IgD-negative memory B cell (primary cell): ENCODE data around the gene CACNA1E. TPM values are rescaled to one million over a fixed set of nuclear protein-coding genes. Genes with fewer than 3 reads are reported as not detected.
"Not testable (repeated sequence)": the region's sequence is repeated elsewhere in the genome, so short reads cannot be mapped to it uniquely, and the experiment has no call there.

ENCODE experiments used
- H3K27ac Mint-ChIP-seq, 3 donors: one replicate each; pipeline ENCODE4 v1.8.0; 2020 to 2022; ENCODE audit warnings: mild to moderate bottlenecking in 3 of 3, mixed read lengths in 3 of 3, moderate library complexity in 1 of 3
- H3K27me3 Mint-ChIP-seq: one replicate; pipeline ENCODE4 v1.8.0; 2021; ENCODE audit warnings: mixed read lengths
- H3K36me3 Mint-ChIP-seq: one replicate; pipeline ENCODE4 v1.8.0; 2020; ENCODE audit warnings: mild to moderate bottlenecking, mixed read lengths
- H3K4me1 Mint-ChIP-seq, 3 donors: one replicate each; pipeline ENCODE4 v1.8.0; 2020 to 2022; ENCODE audit warnings: mixed read lengths in 3 of 3, mild to moderate bottlenecking in 1 of 3
- H3K4me3 Mint-ChIP-seq, 4 donors: one replicate each; pipeline ENCODE4 v1.8.0; 2020 to 2022; ENCODE audit warnings: mild to moderate bottlenecking in 4 of 4, mixed read lengths in 4 of 4, moderate library complexity in 3 of 4
- H3K9me3 Mint-ChIP-seq, 3 donors: one replicate each; pipeline ENCODE4 v1.8.0; 2020 to 2021; ENCODE audit warnings: mixed read lengths in 3 of 3, mild to moderate bottlenecking in 1 of 3
- polyA plus RNA-seq: library from polyadenylated mRNA; unstranded; fragments of 300-500 nt; fragmentation: Illumina TruSeq; gene quantifications from one replicate; pipeline ENCODE4 v1.2.3, GENCODE V29; 2021

The CACNA1E gene
- polyA plus RNA-seq, 1 donor from 2014 or later = 0.16 TPM

- no peak overlapping the region for H3K4me3 Mint-ChIP-seq
- peaks cover 0 to under 1% (median 0%) of the 10 kb centered on the region in 3 donors for H3K9me3 Mint-ChIP-seq
- peaks cover 2% of the 10 kb centered on the region for H3K27me3 Mint-ChIP-seq
- no peaks in the 10 kb centered on the region for H3K4me1 Mint-ChIP-seq
- no peaks in the 10 kb centered on the region for H3K36me3 Mint-ChIP-seq
- no peak overlapping the region for H3K27ac Mint-ChIP-seq
Observed at GRCh38 chr1:181803421-181803820, 320.1 kb downstream of the CACNA1E start.

- no peaks in the 10 kb centered on the region for H3K4me1 Mint-ChIP-seq
- no peak overlapping the region for H3K4me3 Mint-ChIP-seq
- no peaks in the 10 kb centered on the region for H3K9me3 Mint-ChIP-seq
- no peaks in the 10 kb centered on the region for H3K36me3 Mint-ChIP-seq
- H3K27ac Mint-ChIP-seq = no peak overlapping the region
- peaks cover 4% of the 10 kb centered on the region for H3K27me3 Mint-ChIP-seq
Observed at GRCh38 chr1:181804989-181805388, 321.7 kb downstream of the CACNA1E start.

- Mint-ChIP-seq H3K4me3 (no peak overlapping the region), H3K9me3 (no peaks in the 10 kb centered on the region), H3K27ac (no peak overlapping the region), H3K4me1 (no peaks in the 10 kb centered on the region), H3K27me3 (peaks cover 4% of the 10 kb centered on the region), H3K36me3 (no peaks in the 10 kb centered on the region)
Observed at GRCh38 chr1:181806746-181807145, 323.4 kb downstream of the CACNA1E start.

GRCh38 chr1:181807251-181807650 is 323.9 kb downstream of the CACNA1E start:
- no peaks in the 10 kb centered on the region for H3K9me3 Mint-ChIP-seq
- no peaks in the 10 kb centered on the region for H3K36me3 Mint-ChIP-seq
- no peaks in the 10 kb centered on the region for H3K4me1 Mint-ChIP-seq
- no peak overlapping the region for H3K27ac Mint-ChIP-seq
- H3K27me3 Mint-ChIP-seq = peaks cover 4% of the 10 kb centered on the region
- no peak overlapping the region for H3K4me3 Mint-ChIP-seq

GRCh38 chr1:181809991-181810545 is 326.8 kb downstream of the CACNA1E start:
- Mint-ChIP-seq H3K4me3 (no peak overlapping the region), H3K9me3 (no peaks in the 10 kb centered on the region), H3K27ac (no peak overlapping the region), H3K4me1 (no peaks in the 10 kb centered on the region), H3K36me3 (no peaks in the 10 kb centered on the region), H3K27me3 (peaks cover 4% of the 10 kb centered on the region)

GRCh38 chr1:181812208-181812607 is 328.9 kb downstream of the CACNA1E start:
- H3K9me3 Mint-ChIP-seq = no peaks in the 10 kb centered on the region
- H3K27me3 Mint-ChIP-seq = peaks cover 4% of the 10 kb centered on the region
- no peak overlapping the region for H3K27ac Mint-ChIP-seq
- H3K4me1 Mint-ChIP-seq = no peaks in the 10 kb centered on the region
- H3K4me3 Mint-ChIP-seq = no peak overlapping the region
- no peaks in the 10 kb centered on the region for H3K36me3 Mint-ChIP-seq

- peaks cover 4% of the 10 kb centered on the region for H3K27me3 Mint-ChIP-seq
- no peaks in the 10 kb centered on the region for H3K4me1 Mint-ChIP-seq
- no peak overlapping the region for H3K27ac Mint-ChIP-seq
- no peaks in the 10 kb centered on the region for H3K36me3 Mint-ChIP-seq
- no peaks in the 10 kb centered on the region for H3K9me3 Mint-ChIP-seq
- H3K4me3 Mint-ChIP-seq = no peak overlapping the region
Observed at GRCh38 chr1:181813266-181813665, 329.9 kb downstream of the CACNA1E start.

- H3K4me3 Mint-ChIP-seq = no peak overlapping the region
- no peak overlapping the region for H3K27ac Mint-ChIP-seq
- no peaks in the 10 kb centered on the region for H3K4me1 Mint-ChIP-seq
- H3K9me3 Mint-ChIP-seq = no peaks in the 10 kb centered on the region
- H3K27me3 Mint-ChIP-seq = no peaks in the 10 kb centered on the region
- no peaks in the 10 kb centered on the region for H3K36me3 Mint-ChIP-seq
Observed at GRCh38 chr1:181816608-181817007, 333.3 kb downstream of the CACNA1E start.

GRCh38 chr1:181817091-181817490 is 333.8 kb downstream of the CACNA1E start:
- Mint-ChIP-seq H3K36me3 (no peaks in the 10 kb centered on the region), H3K27me3 (no peaks in the 10 kb centered on the region), H3K4me1 (no peaks in the 10 kb centered on the region), H3K4me3 (no peak overlapping the region), H3K27ac (no peak overlapping the region), H3K9me3 (no peaks in the 10 kb centered on the region)

GRCh38 chr1:181818459-181818858 is 335.1 kb downstream of the CACNA1E start:
- H3K36me3 Mint-ChIP-seq = no peaks in the 10 kb centered on the region
- H3K27ac Mint-ChIP-seq = no peak overlapping the region
- H3K27me3 Mint-ChIP-seq = no peaks in the 10 kb centered on the region
- H3K4me3 Mint-ChIP-seq = no peak overlapping the region
- H3K4me1 Mint-ChIP-seq = no peaks in the 10 kb centered on the region
- peaks cover 0 to 2% (median 0%) of the 10 kb centered on the region in 3 donors for H3K9me3 Mint-ChIP-seq

- Mint-ChIP-seq H3K4me3 (no peak overlapping the region), H3K9me3 (peaks cover 0 to 3% (median 0%) of the 10 kb centered on the region in 3 donors), H3K36me3 (no peaks in the 10 kb centered on the region)
Observed at GRCh38 chr1:181818943-181819342, 335.6 kb downstream of the CACNA1E start.

GRCh38 chr1:181821701-181822100 is 338.4 kb downstream of the CACNA1E start:
- no peak overlapping the region for H3K4me3 Mint-ChIP-seq
- no peaks in the 10 kb centered on the region for H3K4me1 Mint-ChIP-seq
- no peaks in the 10 kb centered on the region for H3K36me3 Mint-ChIP-seq
- peaks cover 2 to 13% (median 3%) of the 10 kb centered on the region in 3 donors for H3K9me3 Mint-ChIP-seq
- H3K27ac Mint-ChIP-seq = no peak overlapping the region
- H3K27me3 Mint-ChIP-seq = no peaks in the 10 kb centered on the region

More at GRCh38 chr1:181818943-181819342, 335.6 kb downstream of the CACNA1E start:
- Mint-ChIP-seq H3K4me1 (no peaks in the 10 kb centered on the region), H3K27ac (no peak overlapping the region), H3K27me3 (no peaks in the 10 kb centered on the region)

GRCh38 chr1:181832173-181832880 is 349.0 kb downstream of the CACNA1E start:
- H3K4me3 Mint-ChIP-seq, H3K27ac Mint-ChIP-seq, H3K4me1 Mint-ChIP-seq, H3K36me3 Mint-ChIP-seq, H3K27me3 Mint-ChIP-seq: not testable (repeated sequence)
- peaks cover 2 to 19% (median 4%) of the 10 kb centered on the region in 3 donors for H3K9me3 Mint-ChIP-seq

GRCh38 chr1:181846001-181846645 is 362.8 kb downstream of the CACNA1E start:
- peaks cover 0 to 7% (median 5%) of the 10 kb centered on the region in 3 donors for H3K9me3 Mint-ChIP-seq
- H3K27me3 Mint-ChIP-seq = peaks cover 1% of the 10 kb centered on the region
- no peaks in the 10 kb centered on the region for H3K4me1 Mint-ChIP-seq
- no peak overlapping the region for H3K4me3 Mint-ChIP-seq
- no peaks in the 10 kb centered on the region for H3K36me3 Mint-ChIP-seq
- no peak overlapping the region for H3K27ac Mint-ChIP-seq

- H3K27ac Mint-ChIP-seq = no peak overlapping the region
- H3K4me1 Mint-ChIP-seq = no peaks in the 10 kb centered on the region
- peaks cover 1% of the 10 kb centered on the region for H3K27me3 Mint-ChIP-seq
- no peak overlapping the region for H3K4me3 Mint-ChIP-seq
- peaks cover 0 to 7% (median 5%) of the 10 kb centered on the region in 3 donors for H3K9me3 Mint-ChIP-seq
- H3K36me3 Mint-ChIP-seq = no peaks in the 10 kb centered on the region
Observed at GRCh38 chr1:181846681-181847080, 363.4 kb downstream of the CACNA1E start.

- peaks cover 8 to 17% (median 17%) of the 10 kb centered on the region in 3 donors for H3K9me3 Mint-ChIP-seq
- H3K36me3 Mint-ChIP-seq = no peaks in the 10 kb centered on the region
- H3K4me1 Mint-ChIP-seq = no peaks in the 10 kb centered on the region
- H3K27ac Mint-ChIP-seq = no peak overlapping the region
- H3K4me3 Mint-ChIP-seq = no peak overlapping the region
- peaks cover 1% of the 10 kb centered on the region for H3K27me3 Mint-ChIP-seq
Observed at GRCh38 chr1:181849071-181849470, 365.8 kb downstream of the CACNA1E start.
